Epidermal melanocyte (primary cell): Measurements from ENCODE around the gene OSM.

Source experiments
- DNase-seq: peaks from one replicate; pipeline ENCODE4 v3.0.0; 2011; ENCODE audit warnings: low spot score; ENCODE audit not compliant: insufficient read length

OSM gene

DNA sequence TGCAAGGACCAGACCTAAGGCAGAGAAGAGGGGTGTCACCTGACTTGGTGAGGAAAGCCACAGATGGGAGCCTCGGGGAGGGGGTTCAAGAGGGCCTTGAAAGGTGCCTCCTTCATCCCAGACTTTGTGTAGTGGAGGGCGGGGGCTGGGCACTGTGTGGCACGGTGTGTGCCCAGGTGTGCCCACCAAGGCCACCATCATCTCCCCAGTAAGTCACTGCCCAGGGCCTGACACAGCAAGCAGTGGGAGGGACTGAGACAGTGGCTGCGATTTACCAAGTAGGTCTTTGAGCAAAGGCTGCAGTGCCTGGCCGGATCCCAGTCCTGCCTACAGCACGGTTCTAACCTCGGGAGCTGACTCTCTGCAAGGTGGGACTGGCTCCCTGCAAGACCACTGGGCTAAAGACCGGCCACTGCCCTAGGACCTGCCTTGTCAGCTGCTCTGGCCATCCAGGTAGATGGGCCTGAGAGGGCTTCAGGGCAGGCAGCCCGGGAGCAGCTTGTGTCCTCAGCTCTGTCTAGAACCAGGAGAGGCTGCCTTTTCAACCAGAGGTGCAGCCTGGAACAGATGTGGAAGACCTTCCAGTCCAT lies 1.4 kb downstream of the OSM start:
- no peak for DNase-seq

GRCh38 chr22:30263883-30264282 lies 2.8 kb downstream of the OSM start:
- DNase-seq: no peak

- DNase-seq: peak; percentile 77
These were observed 3.5 kb downstream of the OSM start for GRCh38 chr22:30262917-30263741.

- DNase-seq: no peak
These were observed 4.5 kb downstream of the OSM start for GRCh38 chr22:30262112-30262511.

DNA sequence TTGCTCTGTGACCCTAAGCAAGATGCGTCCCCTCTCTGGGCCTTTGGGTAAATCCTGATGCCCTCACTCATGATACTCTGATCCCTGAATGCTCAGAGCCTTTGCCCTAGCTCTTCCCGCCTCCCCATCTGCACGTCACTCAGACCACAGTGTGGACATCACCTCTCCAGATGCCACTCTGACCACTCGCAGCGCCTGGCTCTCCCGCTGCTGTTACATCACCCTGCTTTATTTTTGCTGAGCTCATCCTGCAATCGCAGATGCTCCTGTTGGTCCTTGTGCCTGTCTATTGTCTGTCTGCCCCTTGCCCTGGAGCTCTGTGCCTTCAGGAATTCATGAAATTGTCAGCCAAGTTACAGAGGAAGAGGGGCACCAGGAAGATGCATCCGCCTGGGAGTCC lies 5.5 kb downstream of the OSM start:
- DNase-seq: no peak

DNA sequence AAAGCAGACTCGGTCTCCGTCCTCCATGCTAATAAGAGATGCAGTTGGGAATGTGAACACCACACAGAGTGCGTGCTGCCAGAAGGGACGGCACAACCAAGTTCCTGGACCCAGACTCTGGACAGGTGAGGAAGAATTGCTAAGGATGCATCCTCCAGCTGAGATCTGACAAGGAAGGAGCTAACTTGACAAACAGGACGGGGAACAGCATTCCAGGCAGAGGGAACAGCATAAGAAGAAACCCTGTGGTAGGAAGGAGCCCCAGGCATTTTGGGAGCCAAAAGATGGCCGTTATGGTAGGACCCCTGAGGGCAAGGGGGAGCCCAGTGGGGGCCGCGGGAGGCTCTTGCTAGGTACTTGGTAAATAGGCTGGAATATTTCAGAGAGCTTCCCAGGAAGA lies 6.0 kb downstream of the OSM start:
- no peak for DNase-seq

- no peak for DNase-seq
These were observed 6.4 kb downstream of the OSM start for GRCh38 chr22:30260276-30260675.

- DNase-seq: no peak
These were observed 12.3 kb downstream of the OSM start for GRCh38 chr22:30254314-30254713.

GRCh38 chr22:30253205-30253852 lies 13.3 kb downstream of the OSM start:
- DNase-seq: no peak

- no peak for DNase-seq
These were observed 14.0 kb downstream of the OSM start for GRCh38 chr22:30252411-30253204.

GRCh38 chr22:30251711-30252110 lies 14.9 kb downstream of the OSM start:
- no peak for DNase-seq

GRCh38 chr22:30250661-30251267 lies 15.9 kb downstream of the OSM start:
- no peak for DNase-seq

DNA sequence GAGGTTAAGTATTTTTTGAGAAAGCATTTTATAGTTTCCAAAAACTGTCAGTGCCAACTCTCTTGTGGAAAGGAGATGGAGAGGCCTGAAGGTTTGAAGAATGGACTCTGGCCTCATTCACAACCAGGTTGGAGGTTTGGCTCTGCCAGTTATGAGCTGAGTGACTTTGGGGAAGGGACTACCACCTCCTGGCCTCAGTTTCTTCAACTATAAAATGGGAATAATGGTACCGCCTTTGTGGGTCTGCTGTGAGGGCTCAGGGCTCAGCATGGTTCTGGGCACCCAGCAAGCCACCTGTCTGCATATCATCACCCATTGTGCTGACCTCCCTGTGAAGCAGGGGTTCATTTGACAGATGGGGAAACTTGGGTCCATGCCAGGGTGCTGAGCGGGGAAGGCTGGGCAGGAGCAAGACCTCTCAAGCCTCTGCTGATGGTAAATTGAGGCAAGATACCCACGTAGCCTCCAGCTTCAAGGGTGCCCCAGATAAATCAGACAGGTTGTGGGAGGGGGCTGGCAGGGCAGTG lies 16.5 kb downstream of the OSM start:
- DNase-seq: no peak

GRCh38 chr22:30249049-30250038 lies 17.3 kb downstream of the OSM start:
- no peak for DNase-seq

DNA sequence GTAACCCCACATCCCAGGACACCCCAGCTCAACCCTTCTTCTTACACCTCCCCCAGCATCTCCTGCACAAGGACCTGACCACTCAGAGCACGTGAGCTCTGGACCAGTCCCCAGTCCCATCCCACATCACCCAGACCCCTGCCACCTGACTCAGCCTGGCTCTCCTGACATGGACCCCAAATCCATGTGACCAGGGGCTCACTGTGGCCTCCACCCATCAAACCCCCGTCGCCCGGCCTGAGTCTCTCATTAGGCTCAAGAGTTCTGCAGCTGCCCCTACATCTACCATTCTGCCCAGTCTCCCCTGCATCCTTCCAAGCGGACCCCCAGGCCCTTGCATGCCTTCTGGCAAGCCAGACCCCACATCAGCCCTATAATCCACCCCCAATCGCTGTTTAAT lies 18.2 kb downstream of the OSM start:
- no peak for DNase-seq

DNA sequence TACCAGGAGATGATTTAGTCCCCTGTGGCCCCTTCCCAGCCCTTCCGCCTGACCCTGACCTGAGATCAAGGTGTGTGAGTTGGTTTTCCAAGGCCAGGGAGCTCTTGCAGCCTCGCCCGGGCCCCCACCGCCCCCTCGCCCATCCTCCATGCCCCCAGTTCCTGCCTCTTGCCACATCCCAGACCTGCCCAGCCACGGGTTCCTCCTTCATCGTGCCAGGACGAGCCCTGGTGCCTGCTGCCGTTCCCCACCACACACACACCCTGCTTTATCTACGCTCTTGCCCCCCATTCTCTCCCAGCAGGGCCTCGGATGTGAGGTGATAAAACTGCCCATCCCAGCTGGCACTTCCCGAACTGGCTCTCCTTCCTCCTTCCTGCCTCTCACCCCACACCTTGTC lies 18.7 kb downstream of the OSM start:
- DNase-seq: no peak

DNA sequence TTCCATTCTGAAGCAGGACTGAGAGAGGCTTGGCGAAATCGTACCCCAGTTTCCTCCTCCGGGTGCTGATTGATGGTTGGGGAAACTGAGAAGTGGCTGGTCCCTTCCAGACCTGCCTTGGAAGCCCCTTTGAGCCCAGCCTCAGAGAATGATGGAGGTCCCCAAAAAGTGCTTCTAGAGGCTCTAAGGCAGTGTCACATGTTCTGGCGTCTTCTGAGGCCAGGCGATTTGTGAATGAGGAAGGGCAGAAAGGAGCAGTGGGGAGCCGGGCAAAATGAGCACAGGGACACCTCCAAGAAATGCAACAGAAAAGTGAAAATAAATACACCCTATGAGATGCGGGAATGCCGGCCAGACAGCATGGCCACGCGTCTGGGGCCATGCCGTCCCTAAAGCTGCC lies 19.1 kb downstream of the OSM start:
- DNase-seq: no peak

DNA sequence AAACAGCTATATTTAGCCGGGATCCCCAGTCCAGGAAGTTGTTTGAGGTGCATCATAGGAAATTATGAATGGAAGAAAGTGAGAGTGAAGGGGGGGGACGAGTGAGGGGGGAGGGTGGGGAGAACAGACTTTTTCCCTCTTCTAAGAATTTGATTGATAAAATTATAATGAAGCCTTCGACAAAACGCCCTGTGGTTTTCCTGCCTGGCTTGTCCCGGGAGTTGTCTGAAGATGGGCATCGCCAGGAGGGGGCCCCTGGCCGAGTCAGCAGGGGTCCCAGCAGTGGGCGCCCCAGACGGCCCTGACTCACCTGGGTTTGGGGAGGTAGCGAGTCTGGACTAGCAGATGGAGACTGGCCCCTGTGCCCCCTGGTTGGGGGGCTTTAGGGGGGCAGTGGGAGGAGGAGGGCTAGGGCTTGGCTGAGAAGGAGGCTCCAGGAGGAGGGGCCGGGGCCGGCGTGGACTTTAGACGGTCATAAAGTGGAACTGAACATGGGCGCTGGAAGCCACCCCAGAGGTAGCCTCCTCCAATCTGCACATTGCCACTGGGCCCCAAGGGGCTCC lies 19.8 kb downstream of the OSM start:
- no peak for DNase-seq

- DNase-seq: no peak
These were observed 20.5 kb downstream of the OSM start, which contains the start of gene LIF for GRCh38 chr22:30245985-30246813. Gene LIF (minus strand): TSS chr22:30246759. CDS start chr22:30246695, 64 bp downstream.
